GM12875 (cell line): ENCODE measurements around the gene RUNDC3A.
A peak's percentile ranks its signal among the peaks of the same experiment; 100 is the strongest.
"Not testable (repeated sequence)": the region's sequence is repeated elsewhere in the genome, so short reads cannot be mapped to it uniquely, and the experiment has no call there.

Experiments used
- H3K4me3 ChIP-seq: one replicate; pipeline ENCODE4 v1.5.1; 2011; ENCODE audit warnings: low read depth, low read length, control low read depth
- TF ChIP-seq, protein P1 (sequence below): IDR thresholded peaks from 2 replicates; pipeline ENCODE4 v1.5.1; 2011; ENCODE audit warnings: low read depth, mild to moderate bottlenecking, control low read depth, inconsistent platforms, low read length, moderate library complexity, borderline replicate concordance; ENCODE audit not compliant: insufficient read depth

RUNDC3A gene

DNA sequence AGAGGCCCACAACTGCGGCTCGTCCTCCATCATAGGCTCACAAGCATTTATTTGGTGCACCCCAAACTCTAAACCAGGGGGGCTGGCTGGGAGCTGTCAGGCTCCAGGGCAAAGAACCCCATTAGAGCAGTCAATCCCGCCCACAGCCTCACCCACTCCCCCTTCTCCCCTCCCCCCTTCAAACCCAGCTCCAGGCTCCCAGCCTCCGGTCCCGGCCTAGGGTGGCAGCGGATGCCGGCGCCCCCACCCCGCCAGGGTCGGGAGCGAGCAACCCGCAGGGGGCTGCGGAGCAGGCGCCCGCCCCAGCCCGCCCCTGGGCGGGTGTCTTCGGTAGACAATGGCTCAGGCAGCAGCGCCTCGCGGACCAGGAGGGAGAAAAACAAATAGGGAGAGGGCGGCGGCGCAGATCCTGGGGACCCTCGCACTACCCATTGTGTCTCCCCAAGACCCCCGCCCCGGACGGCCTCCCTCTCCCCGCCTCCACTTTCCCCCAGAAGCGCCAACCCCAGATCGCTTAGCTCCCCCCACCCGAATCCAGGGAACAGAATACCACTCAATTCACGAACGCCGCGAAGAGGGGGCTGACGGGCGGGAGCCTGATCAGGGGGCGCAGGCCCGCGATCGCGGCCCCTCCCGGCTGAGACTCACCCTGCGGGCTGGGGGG lies 54.7 kb downstream of the RUNDC3A start:
- H3K4me3 ChIP-seq: peak overlapping the region; percentile 55
- TF ChIP-seq, protein P1, sequence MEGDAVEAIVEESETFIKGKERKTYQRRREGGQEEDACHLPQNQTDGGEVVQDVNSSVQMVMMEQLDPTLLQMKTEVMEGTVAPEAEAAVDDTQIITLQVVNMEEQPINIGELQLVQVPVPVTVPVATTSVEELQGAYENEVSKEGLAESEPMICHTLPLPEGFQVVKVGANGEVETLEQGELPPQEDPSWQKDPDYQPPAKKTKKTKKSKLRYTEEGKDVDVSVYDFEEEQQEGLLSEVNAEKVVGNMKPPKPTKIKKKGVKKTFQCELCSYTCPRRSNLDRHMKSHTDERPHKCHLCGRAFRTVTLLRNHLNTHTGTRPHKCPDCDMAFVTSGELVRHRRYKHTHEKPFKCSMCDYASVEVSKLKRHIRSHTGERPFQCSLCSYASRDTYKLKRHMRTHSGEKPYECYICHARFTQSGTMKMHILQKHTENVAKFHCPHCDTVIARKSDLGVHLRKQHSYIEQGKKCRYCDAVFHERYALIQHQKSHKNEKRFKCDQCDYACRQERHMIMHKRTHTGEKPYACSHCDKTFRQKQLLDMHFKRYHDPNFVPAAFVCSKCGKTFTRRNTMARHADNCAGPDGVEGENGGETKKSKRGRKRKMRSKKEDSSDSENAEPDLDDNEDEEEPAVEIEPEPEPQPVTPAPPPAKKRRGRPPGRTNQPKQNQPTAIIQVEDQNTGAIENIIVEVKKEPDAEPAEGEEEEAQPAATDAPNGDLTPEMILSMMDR: no peak

DNA sequence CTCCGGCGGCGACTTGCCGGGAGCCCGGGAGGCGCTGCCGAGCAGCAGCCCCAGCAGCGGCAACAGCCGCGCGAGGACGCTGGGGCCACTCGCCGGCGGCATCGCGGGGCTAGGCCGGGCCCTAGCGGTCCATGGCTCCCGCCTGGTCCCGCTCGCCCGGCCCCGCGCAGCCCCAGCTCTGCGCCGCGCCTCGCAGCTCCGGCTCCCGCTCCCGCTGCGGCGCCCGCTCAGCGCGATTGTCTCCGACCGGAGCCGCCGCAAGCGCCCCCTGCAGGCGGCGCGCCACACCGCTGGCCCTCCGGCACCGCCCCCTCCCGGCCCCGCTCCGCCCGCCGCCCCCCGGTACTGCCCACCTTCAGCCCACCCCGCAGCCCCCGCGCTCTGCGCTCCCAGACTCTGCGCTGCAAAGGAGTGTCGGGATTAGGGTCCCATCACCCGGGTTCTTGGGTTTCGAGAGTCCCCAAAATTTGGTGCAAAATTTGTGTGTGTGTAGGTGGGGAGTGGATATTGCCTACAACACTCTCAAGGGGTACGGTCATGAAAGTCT lies 55.3 kb downstream of the RUNDC3A start, which contains the start of gene FAM171A2:
TSS of gene FAM171A2 (minus strand) at position 241 of the 547 bp plus-strand sequence. CDS start at position 102, 139 bp downstream.
- H3K4me3 ChIP-seq: peak within 1 kb of the TSS; percentile 55
- TF ChIP-seq, protein P1: peak; percentile 88

DNA sequence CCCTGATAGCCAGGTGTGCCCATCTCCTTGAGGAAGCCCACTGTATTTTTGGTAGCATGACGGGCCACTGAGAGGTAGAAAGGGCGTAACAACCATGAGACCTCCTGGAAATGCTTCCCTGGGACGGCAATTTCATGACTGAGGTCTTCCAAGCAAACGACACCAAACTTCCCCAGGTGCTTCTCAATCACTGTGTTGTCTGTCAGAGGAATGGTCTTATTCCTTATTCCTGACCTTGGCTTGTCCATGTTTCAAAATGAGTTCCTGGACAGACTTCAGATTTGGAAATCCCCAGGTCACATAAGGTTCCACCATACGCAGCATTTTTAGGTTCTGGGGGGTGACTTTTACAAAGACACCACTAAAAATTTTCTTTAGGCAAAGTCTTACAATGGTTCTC lies 56.6 kb downstream of the RUNDC3A start:
- not testable (repeated sequence) for H3K4me3 ChIP-seq

DNA sequence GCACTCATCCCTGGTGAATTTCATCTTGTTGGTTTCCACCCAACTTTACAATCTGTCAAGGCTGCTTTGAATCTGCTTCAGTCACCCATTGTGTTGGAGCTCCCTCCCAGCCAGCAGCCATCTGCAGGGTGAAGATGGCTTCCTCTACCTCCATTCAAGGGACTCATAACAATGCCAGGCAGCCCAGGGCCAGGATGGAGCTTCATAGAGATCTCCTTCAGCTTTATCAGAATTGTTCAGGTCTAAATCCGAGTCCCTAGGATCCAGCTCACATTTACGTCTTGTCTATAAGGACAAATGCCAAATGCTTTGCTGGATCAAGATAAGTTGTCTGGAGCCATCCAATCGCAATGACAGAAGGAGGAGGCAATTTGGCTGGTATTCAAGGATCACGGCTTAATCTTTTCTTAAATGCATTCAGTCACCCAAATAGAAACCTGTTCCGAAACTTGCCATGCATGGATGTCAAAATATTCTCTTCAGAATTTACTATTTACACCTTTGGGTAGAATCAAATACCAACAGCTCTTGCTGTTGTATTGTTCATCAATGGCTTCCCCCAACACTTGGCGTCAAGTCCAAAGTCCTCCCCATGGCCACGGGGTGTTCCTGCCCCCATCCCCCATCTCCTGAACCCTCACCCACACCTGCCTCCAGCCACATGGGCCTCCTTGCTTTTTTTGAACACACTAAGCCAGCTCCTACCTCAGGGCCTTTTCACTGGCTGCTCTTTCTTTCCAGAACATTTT lies 59.0 kb downstream of the RUNDC3A start:
- TF ChIP-seq, protein P1: no peak
- H3K4me3 ChIP-seq: no peak overlapping the region
